ENCODE results near the gene AP3M1.
A peak's percentile ranks its signal among the peaks of the same experiment; 100 is the strongest.

AP3M1 gene

DNA sequence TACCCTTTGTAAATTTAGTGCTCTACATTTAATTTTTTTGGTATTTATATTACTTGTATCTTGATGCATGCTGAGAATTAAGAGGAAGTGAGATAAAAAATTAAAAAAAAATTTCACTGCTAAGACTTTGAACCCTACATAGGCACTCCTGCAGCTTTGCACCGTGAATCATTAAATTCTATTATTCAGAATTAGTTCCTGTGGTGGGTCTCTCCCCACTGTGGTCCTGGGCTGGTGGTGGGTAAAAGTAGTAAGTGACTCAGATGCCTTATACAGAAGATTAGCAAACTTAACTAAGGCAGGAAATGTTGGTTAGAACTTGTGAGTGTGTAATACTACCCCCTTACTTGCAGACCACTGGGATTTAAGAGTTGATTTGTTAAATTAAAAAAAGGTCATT, 72.6 kb downstream of the AP3M1 start:
- POLR2A ChIA-PET, result no interaction called here
- DNase-seq, result peak; percentile 56 to 93 (median 92)

DNA sequence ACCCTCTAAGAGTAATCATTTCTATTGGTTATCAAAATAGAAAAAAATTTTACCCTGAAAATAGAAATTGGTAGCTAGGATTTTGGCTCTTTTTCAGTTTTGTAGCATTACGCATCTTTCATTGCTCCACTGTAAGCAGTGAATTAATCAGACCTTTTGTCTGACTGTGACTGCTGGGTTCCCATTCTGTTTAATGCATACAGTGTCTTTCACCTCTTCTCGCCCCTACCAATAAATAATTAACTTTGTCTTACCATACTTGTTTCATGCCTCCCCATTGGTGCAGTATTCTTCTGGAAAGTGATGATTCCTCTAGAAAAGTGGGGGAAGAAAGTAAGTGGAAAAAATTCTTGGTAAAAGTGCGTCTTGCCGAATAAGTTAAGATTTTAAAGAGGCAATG, 73.2 kb downstream of the AP3M1 start:
- Histone ChIP-seq H3K36me3 (ENCODE audit: control insufficient read depth in 4 of 4, insufficient read depth in 4 of 4, low read length in 3 of 4) (peaks cover 0 to 31% (median 22%) of the 10 kb centered on the region in 4 experiments), H3K27ac (ENCODE audit: insufficient read depth in 1 of 2, low read depth in 1 of 2, low read length in 2 of 2, poor library complexity in 1 of 2, severe bottlenecking in 2 of 2) (no peak overlapping the region), H3K27me3 (replicated peaks in 2 of 5; ENCODE audit: control insufficient read depth in 4 of 5, insufficient read depth in 5 of 5, low read length in 4 of 5) (no peaks in the 10 kb centered on the region), H3K4me3 (ENCODE audit: control insufficient read depth in 1 of 7, extremely low read depth in 1 of 7, insufficient read depth in 4 of 7, low read depth in 2 of 7, low read length in 6 of 7) (no peak overlapping the region), H3K9me3 (ENCODE audit: control extremely low read depth in 1 of 5, control insufficient read depth in 4 of 5, insufficient read depth in 2 of 5, low read depth in 1 of 5, low read length in 4 of 5) (no peaks in the 10 kb centered on the region), H3K4me1 (ENCODE audit: control extremely low read depth in 1 of 4, control insufficient read depth in 4 of 4, insufficient read depth in 4 of 4, low read length in 3 of 4) (peaks cover 4 to 32% (median 11%) of the 10 kb centered on the region in 4 experiments)
- CTCF ChIA-PET, result interaction anchor here (1.0 to 6.0 kb wide), 7 partner anchors 8 to 191 kb away, joined by 3 to 73 read pairs (median 3); no protein-coding TSS in a partner anchor
- POLR2A ChIA-PET, result no interaction called here
- WGBS (ENCODE audit: insufficient coverage), result 100% methylated on average over 1 of the region's 4 CpGs
- no peak for DNase-seq

More for the DNA sequence above, 72.6 kb downstream of the AP3M1 start:
- CTCF ChIA-PET, result interaction anchor here (1.1 to 6.0 kb wide), 3 partner anchors 137 to 197 kb away, joined by 3 to 73 read pairs (median 31); no protein-coding TSS in a partner anchor
- Histone ChIP-seq H3K27ac (ENCODE audit: insufficient read depth in 1 of 2, low read depth in 1 of 2, low read length in 2 of 2, poor library complexity in 1 of 2, severe bottlenecking in 2 of 2) (no peak overlapping the region), H3K27me3 (replicated peaks in 2 of 5; ENCODE audit: control insufficient read depth in 4 of 5, insufficient read depth in 5 of 5, low read length in 4 of 5) (no peaks in the 10 kb centered on the region), H3K4me3 (ENCODE audit: control insufficient read depth in 1 of 7, extremely low read depth in 1 of 7, insufficient read depth in 4 of 7, low read depth in 2 of 7, low read length in 6 of 7) (no peak overlapping the region), H3K4me1 (ENCODE audit: control extremely low read depth in 1 of 4, control insufficient read depth in 4 of 4, insufficient read depth in 4 of 4, low read length in 3 of 4) (peaks cover 4 to 32% (median 11%) of the 10 kb centered on the region in 4 experiments), H3K9me3 (ENCODE audit: control extremely low read depth in 1 of 5, control insufficient read depth in 4 of 5, insufficient read depth in 2 of 5, low read depth in 1 of 5, low read length in 4 of 5) (no peaks in the 10 kb centered on the region), H3K36me3 (ENCODE audit: control insufficient read depth in 4 of 4, insufficient read depth in 4 of 4, low read length in 3 of 4) (peaks cover 0 to 32% (median 19%) of the 10 kb centered on the region in 4 experiments)
- no CpG with 5 or more reads among the region's 1 CpG for WGBS (ENCODE audit: insufficient coverage)

GRCh38 chr10:74076961-74077360, 73.7 kb downstream of the AP3M1 start:
- POLR2A ChIA-PET, result interaction anchor here (0.7 kb wide), 2 partner anchors 11 to 211 kb away, joined by 3 read pairs; no protein-coding TSS in a partner anchor

DNA sequence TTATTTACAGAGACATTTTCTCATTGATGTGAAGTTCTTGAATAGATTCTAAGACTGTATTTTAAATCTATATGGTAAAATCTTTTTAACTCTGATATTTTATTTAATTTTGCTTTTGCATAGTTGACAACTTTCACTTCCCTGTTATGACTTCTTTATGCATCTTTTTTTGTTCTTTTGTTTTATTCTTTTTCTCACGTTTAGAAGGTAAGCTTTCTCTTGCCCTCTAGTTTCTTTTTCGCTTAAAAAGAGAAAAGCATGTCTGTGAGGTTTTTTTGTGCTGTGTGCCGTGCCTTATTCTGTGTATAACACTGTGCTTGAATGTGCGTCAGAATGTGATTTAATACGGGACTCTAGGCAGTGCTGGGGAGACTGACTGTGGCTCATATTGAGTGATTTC, 74.7 kb downstream of the AP3M1 start:
- Histone ChIP-seq H3K9me3 (ENCODE audit: control extremely low read depth in 1 of 5, control insufficient read depth in 4 of 5, insufficient read depth in 2 of 5, low read depth in 1 of 5, low read length in 4 of 5) (no peaks in the 10 kb centered on the region), H3K27me3 (replicated peaks in 2 of 5; ENCODE audit: control insufficient read depth in 4 of 5, insufficient read depth in 5 of 5, low read length in 4 of 5) (no peaks in the 10 kb centered on the region), H3K4me1 (ENCODE audit: control extremely low read depth in 1 of 4, control insufficient read depth in 4 of 4, insufficient read depth in 4 of 4, low read length in 3 of 4) (peaks cover 4 to 29% (median 11%) of the 10 kb centered on the region in 4 experiments), H3K36me3 (ENCODE audit: control insufficient read depth in 4 of 4, insufficient read depth in 4 of 4, low read length in 3 of 4) (peaks cover 3 to 31% (median 24%) of the 10 kb centered on the region in 4 experiments), H3K27ac (ENCODE audit: insufficient read depth in 1 of 2, low read depth in 1 of 2, low read length in 2 of 2, poor library complexity in 1 of 2, severe bottlenecking in 2 of 2) (no peak overlapping the region), H3K4me3 (ENCODE audit: control insufficient read depth in 1 of 7, extremely low read depth in 1 of 7, insufficient read depth in 4 of 7, low read depth in 2 of 7, low read length in 6 of 7) (no peak overlapping the region)
- 92% methylated on average over 5 of the region's 5 CpGs for WGBS (ENCODE audit: insufficient coverage)
- POLR2A ChIA-PET, result no interaction called here
- CTCF ChIA-PET, result interaction anchor here (1.1 to 2.9 kb wide), 7 partner anchors 9 to 190 kb away, joined by 3 to 11 read pairs (median 4); no protein-coding TSS in a partner anchor
- no peak for DNase-seq

More at GRCh38 chr10:74076961-74077360, 73.7 kb downstream of the AP3M1 start:
- H3K4me3 ChIP-seq (ENCODE audit: control insufficient read depth in 1 of 7, extremely low read depth in 1 of 7, insufficient read depth in 4 of 7, low read depth in 2 of 7, low read length in 6 of 7), result no peak overlapping the region
- CTCF ChIA-PET, result interaction anchor here (0.7 to 2.9 kb wide), 8 partner anchors 8 to 191 kb away, joined by 3 to 11 read pairs (median 3); no protein-coding TSS in a partner anchor
- peaks cover 0 to 27% (median 21%) of the 10 kb centered on the region in 4 experiments for H3K36me3 ChIP-seq (ENCODE audit: control insufficient read depth in 4 of 4, insufficient read depth in 4 of 4, low read length in 3 of 4)
- H3K27ac ChIP-seq (ENCODE audit: insufficient read depth in 1 of 2, low read depth in 1 of 2, low read length in 2 of 2, poor library complexity in 1 of 2, severe bottlenecking in 2 of 2), result no peak overlapping the region
- peaks cover 4 to 32% (median 11%) of the 10 kb centered on the region in 4 experiments for H3K4me1 ChIP-seq (ENCODE audit: control extremely low read depth in 1 of 4, control insufficient read depth in 4 of 4, insufficient read depth in 4 of 4, low read length in 3 of 4)
- DNase-seq, result no peak
- 100% methylated on average over 1 of the region's 2 CpGs for whole genome bisulfite sequencing (ENCODE audit: insufficient coverage)
- H3K9me3 ChIP-seq (ENCODE audit: control extremely low read depth in 1 of 5, control insufficient read depth in 4 of 5, insufficient read depth in 2 of 5, low read depth in 1 of 5, low read length in 4 of 5), result no peaks in the 10 kb centered on the region
- H3K27me3 ChIP-seq (replicated peaks in 2 of 5; ENCODE audit: control insufficient read depth in 4 of 5, insufficient read depth in 5 of 5, low read length in 4 of 5), result no peaks in the 10 kb centered on the region

DNA sequence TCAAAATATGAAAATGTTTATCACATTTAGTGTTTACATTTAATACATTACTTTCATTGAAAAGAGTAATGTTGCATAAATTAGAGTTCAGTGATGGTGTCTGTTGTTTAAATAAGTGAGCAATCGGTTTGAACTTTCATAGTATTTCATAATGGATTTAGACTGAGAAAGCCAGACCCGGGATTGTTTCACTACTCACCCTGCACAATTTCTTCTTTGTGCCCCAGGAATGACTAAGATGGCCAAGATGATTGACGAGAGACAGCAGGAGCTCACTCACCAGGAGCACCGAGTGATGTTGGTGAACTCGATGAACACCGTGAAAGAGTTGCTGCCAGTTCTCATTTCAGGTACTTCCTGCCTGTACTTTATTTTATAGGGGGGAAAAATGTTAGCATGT, 78.1 kb downstream of the AP3M1 start:
- no peaks in the 10 kb centered on the region for H3K9me3 ChIP-seq (ENCODE audit: control extremely low read depth in 1 of 5, control insufficient read depth in 4 of 5, insufficient read depth in 2 of 5, low read depth in 1 of 5, low read length in 4 of 5)
- H3K27ac ChIP-seq (ENCODE audit: insufficient read depth in 1 of 2, low read depth in 1 of 2, low read length in 2 of 2, poor library complexity in 1 of 2, severe bottlenecking in 2 of 2), result no peak overlapping the region
- no peak overlapping the region for H3K4me3 ChIP-seq (ENCODE audit: control insufficient read depth in 1 of 7, extremely low read depth in 1 of 7, insufficient read depth in 4 of 7, low read depth in 2 of 7, low read length in 6 of 7)
- 100% methylated on average over 6 of the region's 6 CpGs for WGBS (ENCODE audit: insufficient coverage)
- ChIA-PET CTCF (interaction anchor here (0.8 kb wide), 1 partner anchor 173 kb away, joined by 3 read pairs; no protein-coding TSS in a partner anchor), POLR2A (no interaction called here)
- H3K4me1 ChIP-seq (ENCODE audit: control extremely low read depth in 1 of 4, control insufficient read depth in 4 of 4, insufficient read depth in 4 of 4, low read length in 3 of 4), result peaks cover 0 to 2% (median 0%) of the 10 kb centered on the region in 4 experiments
- H3K27me3 ChIP-seq (replicated peaks in 2 of 5; ENCODE audit: control insufficient read depth in 4 of 5, insufficient read depth in 5 of 5, low read length in 4 of 5), result no peaks in the 10 kb centered on the region
- DNase-seq, result no peak
- peaks cover 3 to 31% (median 24%) of the 10 kb centered on the region in 4 experiments for H3K36me3 ChIP-seq (ENCODE audit: control insufficient read depth in 4 of 4, insufficient read depth in 4 of 4, low read length in 3 of 4)

- no peak overlapping the region for H3K27ac ChIP-seq (ENCODE audit: insufficient read depth in 1 of 2, low read depth in 1 of 2, low read length in 2 of 2, poor library complexity in 1 of 2, severe bottlenecking in 2 of 2)
Measured at GRCh38 chr10:74071157-74071556, 79.5 kb downstream of the AP3M1 start.

More at GRCh38 chr10:74071157-74071556, 79.5 kb downstream of the AP3M1 start:
- Histone ChIP-seq H3K36me3 (ENCODE audit: control insufficient read depth in 4 of 4, insufficient read depth in 4 of 4, low read length in 3 of 4) (peaks cover 3 to 31% (median 22%) of the 10 kb centered on the region in 4 experiments), H3K4me3 (ENCODE audit: control insufficient read depth in 1 of 7, extremely low read depth in 1 of 7, insufficient read depth in 4 of 7, low read depth in 2 of 7, low read length in 6 of 7) (no peak overlapping the region), H3K4me1 (ENCODE audit: control extremely low read depth in 1 of 4, control insufficient read depth in 4 of 4, insufficient read depth in 4 of 4, low read length in 3 of 4) (no peaks in the 10 kb centered on the region), H3K9me3 (ENCODE audit: control extremely low read depth in 1 of 5, control insufficient read depth in 4 of 5, insufficient read depth in 2 of 5, low read depth in 1 of 5, low read length in 4 of 5) (no peaks in the 10 kb centered on the region), H3K27me3 (replicated peaks in 2 of 5; ENCODE audit: control insufficient read depth in 4 of 5, insufficient read depth in 5 of 5, low read length in 4 of 5) (no peaks in the 10 kb centered on the region)
- ChIA-PET POLR2A (no interaction called here), CTCF (interaction anchor here (0.6 to 1.1 kb wide), 3 partner anchors 10 to 113 kb away, joined by 3 to 5 read pairs (median 3); no protein-coding TSS in a partner anchor)
- no peak for DNase-seq

Measured in common myeloid progenitor, CD34-positive (primary cell).